ENCODE measurements around the gene MAP3K2. TPM values are rescaled to one million over a fixed set of nuclear protein-coding genes. Genes with fewer than 3 reads are reported as not detected.

Gene MAP3K2
- total and polyA plus RNA-seq, 2 of the 8 experiments (the other 6 are each of a cell fraction or from before 2014, with no cell fraction given), result 2.0 to 23.2 TPM

- TF ChIP-seq CHD7 (IDR thresholded peaks at IDR 0.05; ENCODE audit: insufficient replicate concordance, low read length), result no peak
- peak; percentile 64; the same call in 1 of the 2 replicates for TF ChIP-seq CREB1 (IDR thresholded peaks at IDR 0.05)
- TF ChIP-seq SIRT6 (IDR thresholded peaks at IDR 0.05; ENCODE audit: low read length), result no peak
- no peak for TF ChIP-seq MAFK (IDR thresholded peaks at IDR 0.05; ENCODE audit: low read depth, low read length)
- TF ChIP-seq POLR2A (IDR thresholded peaks at IDR 0.05; ENCODE audit: control extremely low read depth in 1 of 2, low read depth in 2 of 2, low read length in 2 of 2), result no peak
- no peak for TF ChIP-seq EZH2 (IDR thresholded peaks at IDR 0.05; ENCODE audit: low read depth, low read length, severe bottlenecking)
- no peak for TF ChIP-seq RXRA (IDR thresholded peaks at IDR 0.05; ENCODE audit: insufficient read depth, low read depth, low read length)
- TF ChIP-seq BACH1 (IDR thresholded peaks at IDR 0.05; ENCODE audit: low read length), result no peak
- no peak for TF ChIP-seq SUZ12 (IDR thresholded peaks at IDR 0.05; ENCODE audit: low read length)
- no peak for TF ChIP-seq TBP (IDR thresholded peaks at IDR 0.05; ENCODE audit: low read depth, low read length)
- TF ChIP-seq SIX5 (IDR thresholded peaks at IDR 0.05; ENCODE audit: low read depth, low read length), result no peak
These were observed 766 bp downstream of the MAP3K2 start (continued) for GRCh38 chr2:127386764-127387654.
